Fibroblast of gingiva (primary cell): ENCODE results near the gene TTI1.

Source experiments
- DNase-seq: peaks from one replicate; pipeline ENCODE4 v3.0.0-alpha.2; 2011; ENCODE audit warnings: low read depth

Gene TTI1

GRCh38 chr20:37937686-37938085 lies 95.6 kb downstream of the TTI1 start:
- DNase-seq: no peak

DNA sequence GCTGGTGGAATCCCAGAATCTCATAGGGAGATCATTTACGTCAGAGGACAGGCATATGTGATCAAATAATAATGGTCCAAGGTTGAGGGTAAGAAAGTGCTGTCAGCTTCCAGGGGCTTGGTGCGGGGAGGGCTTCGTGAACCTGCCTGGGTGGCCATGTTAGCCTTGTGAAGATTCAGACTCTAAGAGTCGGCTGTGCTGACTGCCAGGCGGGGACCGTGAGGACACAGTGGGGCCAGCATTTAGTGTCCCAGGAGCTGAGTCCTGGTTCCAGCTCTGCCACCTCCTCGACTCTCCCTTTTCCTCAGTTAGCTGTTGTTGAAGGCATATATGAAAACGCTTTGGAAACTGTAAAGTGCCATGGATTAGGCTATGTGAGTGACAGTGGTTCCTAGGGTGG lies 96.8 kb downstream of the TTI1 start:
- DNase-seq: no peak

DNA sequence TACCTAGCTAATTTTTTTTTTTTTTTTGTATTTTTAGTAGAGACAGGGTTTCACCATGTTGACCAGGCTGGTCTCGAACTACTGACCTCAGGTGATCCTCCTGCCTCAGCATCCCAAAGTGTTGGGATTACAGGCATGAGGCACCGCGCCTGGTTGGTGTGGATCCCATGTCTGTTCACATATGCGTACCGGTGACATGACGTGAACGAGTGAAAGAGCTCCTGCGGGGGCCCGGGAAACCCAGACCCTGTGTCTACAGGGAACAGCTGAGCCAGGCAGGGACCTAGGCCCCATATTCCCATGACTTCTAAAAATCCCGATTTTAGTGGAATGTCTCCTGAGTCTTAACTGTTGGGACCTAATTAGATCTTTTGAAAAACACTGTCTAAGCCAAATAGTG lies 97.2 kb downstream of the TTI1 start:
- DNase-seq: no peak

- DNase-seq: no peak
Measured at GRCh38 chr20:37935435-37935834, 97.8 kb downstream of the TTI1 start.

GRCh38 chr20:37934634-37935375 lies 98.5 kb downstream of the TTI1 start:
- no peak for DNase-seq

DNA sequence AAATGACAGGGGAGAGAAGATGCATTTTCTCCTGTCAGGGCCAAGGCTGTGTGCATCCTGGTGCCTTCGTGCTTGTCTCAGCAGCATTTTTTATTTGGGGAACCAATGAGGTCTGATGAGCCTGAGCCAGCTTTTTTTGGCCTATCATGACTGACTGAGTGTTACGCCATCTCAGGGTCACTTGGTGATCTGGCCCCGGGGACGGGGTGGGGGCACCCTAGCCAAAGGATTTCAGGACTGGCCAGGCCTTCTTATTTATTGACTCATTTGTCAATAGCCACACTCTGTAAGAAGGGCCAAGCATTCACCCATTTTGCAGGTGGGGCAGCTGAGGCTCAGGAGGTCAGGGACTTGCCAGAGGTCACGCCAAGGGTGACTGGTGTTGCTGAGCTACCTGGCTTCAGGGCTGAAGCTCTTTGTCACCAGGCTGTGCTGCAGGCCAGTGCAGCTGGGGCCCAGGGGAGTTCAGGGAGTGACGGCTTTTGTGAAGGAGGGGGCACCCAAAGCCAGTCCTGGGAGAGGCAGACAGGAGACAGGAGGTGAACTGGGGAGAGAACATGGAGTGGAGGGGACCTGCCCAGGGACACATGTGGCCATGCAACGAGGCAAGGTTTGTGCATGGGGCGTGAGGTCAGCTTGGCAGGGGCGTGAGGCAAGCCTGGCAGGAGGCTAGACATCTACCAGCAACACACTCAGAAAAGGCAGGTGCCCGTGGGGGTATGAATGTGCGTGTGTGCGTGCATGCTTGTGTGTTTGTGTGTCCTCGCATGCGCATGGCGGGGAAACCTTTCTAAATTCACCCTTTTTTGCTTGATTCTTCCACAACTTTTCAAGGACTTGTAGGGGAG lies 99.2 kb downstream of the TTI1 start:
- DNase-seq: no peak
